GM19438 (cell line): ENCODE measurements around the gene CLTCL1.

Experiments used
- ATAC-seq: cut with Tn5 transposase; IDR thresholded peaks from one replicate; pipeline ENCODE4 v1.9.1; 2021; ENCODE audit warnings: low read depth; ENCODE audit not compliant: unreplicated experiment

CLTCL1 gene

GRCh38 chr22:19137384-19138216 lies 153.9 kb downstream of the CLTCL1 start:
- no peak for ATAC-seq

- ATAC-seq: no peak
Observed at GRCh38 chr22:19136915-19137314, 154.6 kb downstream of the CLTCL1 start.

GRCh38 chr22:19134874-19135273 lies 156.6 kb downstream of the CLTCL1 start:
- no peak for ATAC-seq

GRCh38 chr22:19134176-19134831 lies 157.2 kb downstream of the CLTCL1 start:
- ATAC-seq: no peak

- ATAC-seq: no peak
Observed at GRCh38 chr22:19133561-19133960, 158.0 kb downstream of the CLTCL1 start.

- no peak for ATAC-seq
Observed at GRCh38 chr22:19132693-19133400, 158.7 kb downstream of the CLTCL1 start.

GRCh38 chr22:19132153-19132552 lies 159.4 kb downstream of the CLTCL1 start:
- no peak for ATAC-seq

- ATAC-seq: no peak
Observed at GRCh38 chr22:19131685-19132015, 159.9 kb downstream of the CLTCL1 start.

GRCh38 chr22:19130959-19131684 lies 160.4 kb downstream of the CLTCL1 start, which contains the start of gene TSSK2:
TSSK2 (plus strand) TSS chr22:19131308; CDS start chr22:19131400, 92 bp downstream.
- no peak for ATAC-seq

GRCh38 chr22:19129871-19130270 lies 161.6 kb downstream of the CLTCL1 start:
- ATAC-seq: no peak
